ENCODE results near the gene SLC47A1. TPM values are rescaled to one million over a fixed set of nuclear protein-coding genes. Genes with fewer than 3 reads are reported as not detected.
"Not testable (repeated sequence)": the region's sequence is repeated elsewhere in the genome, so short reads cannot be mapped to it uniquely, and the experiment has no call there.

SLC47A1 gene
- total RNA-seq, 2 donors from 2014 or later, result not detected

GRCh38 chr17:19574956-19575355 is 41.3 kb downstream of the SLC47A1 start:
- DNase-seq (no peak), ATAC-seq (no peak)
- peaks cover 34% of the 10 kb centered on the region for H3K27me3 Mint-ChIP-seq
- H3K27ac Mint-ChIP-seq, result no peak overlapping the region
- H3K9me3 ChIP-seq (ENCODE audit: control insufficient read depth, low read length, poor library complexity, severe bottlenecking), result no peaks in the 10 kb centered on the region
- H3K36me3 Mint-ChIP-seq (ENCODE audit: low read depth), result peaks cover 4% of the 10 kb centered on the region
- peaks cover 6% of the 10 kb centered on the region for H3K4me1 Mint-ChIP-seq
- H3K4me3 Mint-ChIP-seq, result no peak overlapping the region

GRCh38 chr17:19578545-19578944 is 44.9 kb downstream of the SLC47A1 start:
- no peak overlapping the region for H3K4me3 Mint-ChIP-seq
- no peak for DNase-seq
- H3K36me3 Mint-ChIP-seq (ENCODE audit: low read depth), result peaks cover 4% of the 10 kb centered on the region
- H3K27ac Mint-ChIP-seq, result no peak overlapping the region
- peaks cover 62% of the 10 kb centered on the region for H3K27me3 Mint-ChIP-seq
- H3K9me3 ChIP-seq (ENCODE audit: control insufficient read depth, low read length, poor library complexity, severe bottlenecking), result no peaks in the 10 kb centered on the region
- ATAC-seq, result no peak
- peaks cover 4% of the 10 kb centered on the region for H3K4me1 Mint-ChIP-seq

- H3K9me3 ChIP-seq (ENCODE audit: control insufficient read depth, low read length, poor library complexity, severe bottlenecking), result no peaks in the 10 kb centered on the region
- DNase-seq, result no peak
- Mint-ChIP-seq H3K27ac (no peak overlapping the region), H3K36me3 (ENCODE audit: low read depth) (peaks cover 4% of the 10 kb centered on the region), H3K4me3 (no peak overlapping the region), H3K4me1 (peaks cover 4% of the 10 kb centered on the region), H3K27me3 (peaks cover 62% of the 10 kb centered on the region)
- ATAC-seq, result no peak
These were observed 45.6 kb downstream of the SLC47A1 start for GRCh38 chr17:19579192-19579761.

GRCh38 chr17:19579867-19580565 is 46.4 kb downstream of the SLC47A1 start:
- peak overlapping the region; percentile 75 for H3K4me3 Mint-ChIP-seq
- ATAC-seq (no peak), DNase-seq (no peak)
- peaks cover 4% of the 10 kb centered on the region for H3K4me1 Mint-ChIP-seq
- peaks cover 63% of the 10 kb centered on the region for H3K27me3 Mint-ChIP-seq
- no peaks in the 10 kb centered on the region for H3K9me3 ChIP-seq (ENCODE audit: control insufficient read depth, low read length, poor library complexity, severe bottlenecking)
- no peak overlapping the region for H3K27ac Mint-ChIP-seq
- H3K36me3 Mint-ChIP-seq (ENCODE audit: low read depth), result peaks cover 3% of the 10 kb centered on the region

- H3K27ac Mint-ChIP-seq; H3K9me3 ChIP-seq (ENCODE audit: control insufficient read depth, low read length, poor library complexity, severe bottlenecking); H3K4me1 Mint-ChIP-seq; H3K4me3 Mint-ChIP-seq; DNase-seq; H3K36me3 Mint-ChIP-seq (ENCODE audit: low read depth); ATAC-seq: not testable (repeated sequence)
- H3K27me3 Mint-ChIP-seq, result peaks cover 63% of the 10 kb centered on the region
These were observed 46.9 kb downstream of the SLC47A1 start for GRCh38 chr17:19580566-19580920.

GRCh38 chr17:19582152-19582551 is 48.5 kb downstream of the SLC47A1 start:
- not testable (repeated sequence) for H3K27ac Mint-ChIP-seq; H3K36me3 Mint-ChIP-seq (ENCODE audit: low read depth); ATAC-seq; H3K4me1 Mint-ChIP-seq; DNase-seq; H3K9me3 ChIP-seq (ENCODE audit: control insufficient read depth, low read length, poor library complexity, severe bottlenecking); H3K4me3 Mint-ChIP-seq
- peaks cover 56% of the 10 kb centered on the region for H3K27me3 Mint-ChIP-seq

GRCh38 chr17:19583871-19584270 is 50.2 kb downstream of the SLC47A1 start:
- Mint-ChIP-seq H3K36me3 (ENCODE audit: low read depth) (peaks cover 2% of the 10 kb centered on the region), H3K4me3 (no peak overlapping the region), H3K27ac (no peak overlapping the region), H3K4me1 (peaks cover 2% of the 10 kb centered on the region), H3K27me3 (peaks cover 53% of the 10 kb centered on the region)
- ATAC-seq (no peak), DNase-seq (no peak)
- H3K9me3 ChIP-seq (ENCODE audit: control insufficient read depth, low read length, poor library complexity, severe bottlenecking), result no peaks in the 10 kb centered on the region

GRCh38 chr17:19590451-19590850 is 56.8 kb downstream of the SLC47A1 start:
- Mint-ChIP-seq H3K4me3 (no peak overlapping the region), H3K27me3 (peaks cover 31% of the 10 kb centered on the region), H3K4me1 (peaks cover 3% of the 10 kb centered on the region), H3K27ac (no peak overlapping the region), H3K36me3 (ENCODE audit: low read depth) (peaks cover 2% of the 10 kb centered on the region)
- DNase-seq, result no peak
- no peak for ATAC-seq
- H3K9me3 ChIP-seq (ENCODE audit: control insufficient read depth, low read length, poor library complexity, severe bottlenecking), result no peaks in the 10 kb centered on the region

- no peaks in the 10 kb centered on the region for H3K9me3 ChIP-seq (ENCODE audit: control insufficient read depth, low read length, poor library complexity, severe bottlenecking)
- ATAC-seq (no peak), DNase-seq (no peak)
- H3K27me3 Mint-ChIP-seq, result peaks cover 33% of the 10 kb centered on the region
- H3K27ac Mint-ChIP-seq, result no peak overlapping the region
- H3K4me1 Mint-ChIP-seq, result peaks cover 3% of the 10 kb centered on the region
- H3K4me3 Mint-ChIP-seq, result no peak overlapping the region
- H3K36me3 Mint-ChIP-seq (ENCODE audit: low read depth), result peaks cover 2% of the 10 kb centered on the region
These were observed 57.4 kb downstream of the SLC47A1 start for GRCh38 chr17:19590912-19591551.

GRCh38 chr17:19592316-19592715 is 58.7 kb downstream of the SLC47A1 start:
- peaks cover 3% of the 10 kb centered on the region for H3K4me1 Mint-ChIP-seq
- peaks cover 5% of the 10 kb centered on the region for H3K36me3 Mint-ChIP-seq (ENCODE audit: low read depth)
- no peak for DNase-seq
- no peaks in the 10 kb centered on the region for H3K9me3 ChIP-seq (ENCODE audit: control insufficient read depth, low read length, poor library complexity, severe bottlenecking)
- ATAC-seq, result no peak
- H3K4me3 Mint-ChIP-seq, result no peak overlapping the region
- H3K27me3 Mint-ChIP-seq, result peaks cover 42% of the 10 kb centered on the region
- H3K27ac Mint-ChIP-seq, result no peak overlapping the region

- Mint-ChIP-seq H3K4me1 (peaks cover under 1% of the 10 kb centered on the region), H3K27ac (no peak overlapping the region), H3K4me3 (no peak overlapping the region), H3K36me3 (ENCODE audit: low read depth) (peaks cover 2% of the 10 kb centered on the region), H3K27me3 (peaks cover 30% of the 10 kb centered on the region)
- H3K9me3 ChIP-seq (ENCODE audit: control insufficient read depth, low read length, poor library complexity, severe bottlenecking), result no peaks in the 10 kb centered on the region
- DNase-seq (no peak), ATAC-seq (no peak)
These were observed 63.2 kb downstream of the SLC47A1 start for GRCh38 chr17:19596869-19597268.

- H3K27ac Mint-ChIP-seq, result no peak overlapping the region
- H3K4me1 Mint-ChIP-seq, result peaks cover 7% of the 10 kb centered on the region
- no peaks in the 10 kb centered on the region for H3K9me3 ChIP-seq (ENCODE audit: control insufficient read depth, low read length, poor library complexity, severe bottlenecking)
- no peak for ATAC-seq
- DNase-seq, result no peak
- peaks cover 9% of the 10 kb centered on the region for H3K27me3 Mint-ChIP-seq
- no peak overlapping the region for H3K4me3 Mint-ChIP-seq
- no peaks in the 10 kb centered on the region for H3K36me3 Mint-ChIP-seq (ENCODE audit: low read depth)
These were observed 76.7 kb downstream of the SLC47A1 start for GRCh38 chr17:19610311-19610710.

GRCh38 chr17:19610879-19611278 is 77.2 kb downstream of the SLC47A1 start:
- no peak overlapping the region for H3K4me3 Mint-ChIP-seq
- H3K27ac Mint-ChIP-seq, result no peak overlapping the region
- H3K36me3 Mint-ChIP-seq (ENCODE audit: low read depth), result no peaks in the 10 kb centered on the region
- DNase-seq (no peak), ATAC-seq (no peak)
- H3K9me3 ChIP-seq (ENCODE audit: control insufficient read depth, low read length, poor library complexity, severe bottlenecking), result no peaks in the 10 kb centered on the region
- peaks cover 7% of the 10 kb centered on the region for H3K4me1 Mint-ChIP-seq
- H3K27me3 Mint-ChIP-seq, result peaks cover 9% of the 10 kb centered on the region

GRCh38 chr17:19613979-19614378 is 80.3 kb downstream of the SLC47A1 start:
- DNase-seq (no peak), ATAC-seq (no peak)
- H3K9me3 ChIP-seq (ENCODE audit: control insufficient read depth, low read length, poor library complexity, severe bottlenecking), result peaks cover 4% of the 10 kb centered on the region
- Mint-ChIP-seq H3K4me1 (peaks cover 7% of the 10 kb centered on the region), H3K36me3 (ENCODE audit: low read depth) (no peaks in the 10 kb centered on the region), H3K27me3 (peaks cover 4% of the 10 kb centered on the region), H3K27ac (peak overlapping the region; percentile 86), H3K4me3 (peak overlapping the region; percentile 47)

Data from T-helper 17 cell (primary cell).